Stimulated activated CD8-positive, alpha-beta memory T cell treated with anti-CD3 and anti-CD28 coated beads, Interleukin-4, amount 100 ng/mL, for 1 hour (primary cell): ENCODE results near the gene MAN2A1.
"Not testable (repeated sequence)": the region's sequence is repeated elsewhere in the genome, so short reads cannot be mapped to it uniquely, and the experiment has no call there.

Experiments used
- DNase-seq, 2 donors: peaks; one replicate each; pipeline ENCODE4 v3.0.0-alpha.2; 2020; ENCODE audit warnings: low read depth in 2 of 2, low spot score in 1 of 2

MAN2A1 gene

DNA sequence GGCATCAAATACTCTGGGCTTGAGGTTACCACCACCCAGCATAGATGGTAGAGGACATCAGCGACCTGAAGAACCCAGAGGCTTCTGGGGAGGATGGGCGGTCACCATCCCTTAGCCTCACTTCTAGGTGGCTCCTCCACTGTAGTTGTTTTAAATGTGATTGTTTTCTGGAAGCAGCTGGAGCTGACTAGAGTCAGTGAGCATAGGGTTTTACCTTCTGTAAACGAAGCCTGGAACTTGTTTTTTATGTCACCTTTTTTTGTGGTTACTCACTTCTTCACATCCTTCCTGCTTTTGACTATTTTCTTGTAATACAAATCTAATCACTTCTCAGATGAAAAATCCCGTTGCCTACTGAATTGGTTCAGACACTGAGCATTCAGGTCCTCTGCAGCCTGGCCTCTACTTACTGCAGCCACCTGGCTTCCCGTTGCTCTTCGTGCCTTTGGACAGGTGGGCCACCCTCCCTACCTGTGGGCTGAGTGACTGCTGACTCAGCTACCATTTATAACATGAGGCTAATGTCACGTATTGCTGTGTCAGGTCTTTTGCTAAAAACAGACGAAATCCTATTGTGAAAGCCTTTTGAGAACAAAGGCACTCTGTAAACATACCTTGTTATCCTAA lies 167.8 kb downstream of the MAN2A1 start:
- DNase-seq = no peak

DNA sequence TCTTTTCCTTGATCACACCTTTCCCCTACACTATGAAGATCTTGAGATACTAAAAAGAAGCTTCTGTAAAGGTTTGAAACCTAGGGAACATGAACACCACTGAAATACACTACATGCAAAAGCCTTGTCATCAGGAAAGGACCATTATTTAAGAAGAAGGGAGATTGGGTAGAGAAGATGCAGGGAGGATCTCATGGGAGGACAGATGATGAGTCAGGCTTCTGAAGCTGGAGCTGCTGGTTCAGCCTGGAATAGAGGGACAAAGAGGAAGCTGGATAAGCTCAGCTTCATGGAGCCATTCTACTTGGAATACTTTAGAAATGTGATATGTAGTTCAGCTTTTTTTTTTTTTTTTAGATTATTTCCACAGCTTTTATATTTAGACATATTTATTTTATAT lies 169.8 kb downstream of the MAN2A1 start:
- no peak for DNase-seq

DNA sequence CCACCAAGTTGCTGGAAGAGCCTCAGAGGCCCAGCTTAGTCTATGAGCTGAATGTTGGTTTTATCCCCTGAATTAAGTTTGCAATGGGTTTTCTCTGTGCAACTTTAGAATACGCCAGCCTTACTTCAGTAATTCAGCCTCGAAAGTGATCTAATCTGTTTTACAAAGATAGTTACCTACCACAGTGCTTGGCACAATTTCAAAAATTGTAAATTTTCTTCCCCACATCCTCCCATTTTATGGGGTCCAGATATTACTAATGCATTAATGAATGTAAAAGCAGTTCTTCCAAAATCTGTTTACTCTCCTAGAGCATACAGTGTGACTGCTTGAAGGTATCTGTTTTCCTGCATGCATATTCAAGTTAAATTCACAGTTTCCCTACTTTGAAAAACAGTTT lies 172.6 kb downstream of the MAN2A1 start:
- DNase-seq = no peak

DNA sequence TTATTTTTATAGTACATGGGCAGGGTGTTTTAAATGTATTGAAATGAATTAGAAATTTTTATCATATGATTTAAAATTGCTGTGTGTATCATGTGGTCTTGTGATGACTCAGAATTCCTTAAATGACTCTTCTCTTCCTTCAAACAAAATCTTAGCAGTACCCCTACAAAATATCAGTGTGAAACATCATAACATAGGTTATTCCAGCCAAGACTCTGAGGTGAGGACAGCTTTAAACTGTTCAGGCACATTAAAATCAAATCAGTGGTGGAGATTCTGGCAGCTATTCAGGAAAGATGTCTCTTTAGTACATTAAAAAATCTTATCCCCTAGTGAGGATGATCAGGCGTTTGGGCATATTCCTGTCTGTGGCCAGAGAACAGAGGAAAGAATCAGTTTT lies 174.0 kb downstream of the MAN2A1 start:
- no peak for DNase-seq

DNA sequence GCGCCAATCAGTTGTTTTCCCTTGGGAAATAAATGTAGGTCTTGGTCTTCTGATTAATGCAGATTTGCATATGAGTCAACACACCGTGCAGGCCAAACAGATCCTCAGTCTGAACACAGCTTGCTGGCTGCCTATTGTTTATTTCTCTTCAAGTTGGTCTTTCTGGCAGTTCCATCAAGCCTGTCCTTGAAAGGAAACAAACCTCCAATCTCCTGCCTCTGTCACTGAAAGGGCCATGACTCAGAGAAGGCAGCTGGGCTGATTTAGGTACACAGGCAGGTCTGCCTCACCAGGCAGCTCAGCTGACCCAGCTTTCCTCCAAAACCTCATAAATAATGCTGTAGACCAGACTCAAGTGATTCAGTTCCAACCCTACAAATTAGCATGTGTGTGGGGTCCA lies 175.9 kb downstream of the MAN2A1 start:
- no peak for DNase-seq

DNA sequence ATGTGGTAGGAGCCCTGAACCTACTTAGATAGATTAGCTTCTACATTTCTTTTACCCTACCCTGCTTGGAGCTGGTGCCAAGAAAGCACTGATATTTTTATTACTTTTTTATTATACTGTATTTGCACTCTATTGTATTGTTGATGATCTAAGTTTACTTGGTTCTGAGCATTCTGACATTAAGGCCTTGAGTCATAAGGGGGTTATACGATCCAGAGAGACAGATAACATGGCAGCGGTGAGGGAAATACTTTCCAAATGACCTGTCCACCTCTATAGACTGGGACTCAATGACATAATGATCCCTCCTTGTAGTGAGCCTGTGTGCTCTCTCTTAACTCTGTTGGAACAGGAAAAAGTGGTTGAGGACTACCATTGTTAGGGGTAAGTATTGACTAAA lies 176.3 kb downstream of the MAN2A1 start:
- DNase-seq = no peak

DNA sequence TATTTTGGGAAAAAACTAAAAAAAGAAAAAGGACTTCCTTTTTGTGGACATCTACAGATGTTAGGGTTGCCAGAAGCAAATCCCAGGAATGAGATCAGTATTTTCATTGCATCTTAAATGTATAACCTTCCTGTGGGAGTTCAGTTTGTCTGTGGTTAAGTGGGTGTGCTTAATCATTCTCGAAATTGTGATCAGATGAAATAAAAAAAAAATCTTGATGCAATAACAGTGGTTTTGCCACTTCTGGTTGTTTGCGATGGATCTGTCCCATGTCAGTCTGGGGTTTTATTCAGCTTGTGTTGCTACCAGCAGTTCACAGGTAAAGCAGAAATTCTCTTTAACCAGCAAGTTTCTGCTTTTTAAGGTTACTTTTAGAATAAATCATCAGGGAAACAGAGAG lies 179.0 kb downstream of the MAN2A1 start:
- no peak for DNase-seq

DNA sequence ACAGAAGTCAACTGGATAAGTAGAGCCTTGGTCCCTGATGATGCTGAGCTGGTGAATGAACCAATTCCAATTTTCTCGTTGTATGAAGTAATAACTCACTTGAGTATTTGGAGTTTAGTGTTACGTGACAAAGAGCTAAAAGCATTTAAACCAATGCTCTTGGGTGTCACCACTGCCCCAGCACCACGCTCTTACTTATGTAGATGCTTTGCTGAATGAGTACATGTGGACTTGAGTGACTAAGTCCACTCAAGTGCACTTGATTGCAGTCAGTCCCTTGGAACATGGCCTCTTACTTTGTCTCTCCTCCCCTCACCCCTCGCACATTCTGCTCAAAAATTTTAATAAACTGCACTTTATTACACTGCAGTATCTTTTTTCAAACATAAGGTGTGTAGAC lies 184.0 kb downstream of the MAN2A1 start:
- DNase-seq = no peak

DNA sequence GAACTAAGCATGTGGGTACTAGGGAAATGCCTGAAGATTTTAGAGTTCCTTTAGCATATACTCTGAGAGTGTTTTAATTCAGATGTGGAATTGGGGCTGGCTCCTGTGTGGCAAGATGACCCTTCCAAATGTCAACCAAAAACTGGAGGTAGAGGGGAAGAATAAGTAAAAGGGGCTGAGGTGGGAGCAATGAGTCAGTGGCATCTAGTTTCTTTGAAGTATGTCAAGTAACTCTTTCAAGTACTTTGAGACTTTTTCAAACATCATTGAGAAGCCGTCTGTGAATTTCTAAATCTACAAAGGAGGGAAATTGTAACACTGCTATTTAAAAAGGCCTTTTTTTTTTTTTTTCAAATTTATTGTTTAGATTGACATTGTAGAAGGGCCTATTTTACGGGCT lies 184.4 kb downstream of the MAN2A1 start:
- no peak for DNase-seq

DNA sequence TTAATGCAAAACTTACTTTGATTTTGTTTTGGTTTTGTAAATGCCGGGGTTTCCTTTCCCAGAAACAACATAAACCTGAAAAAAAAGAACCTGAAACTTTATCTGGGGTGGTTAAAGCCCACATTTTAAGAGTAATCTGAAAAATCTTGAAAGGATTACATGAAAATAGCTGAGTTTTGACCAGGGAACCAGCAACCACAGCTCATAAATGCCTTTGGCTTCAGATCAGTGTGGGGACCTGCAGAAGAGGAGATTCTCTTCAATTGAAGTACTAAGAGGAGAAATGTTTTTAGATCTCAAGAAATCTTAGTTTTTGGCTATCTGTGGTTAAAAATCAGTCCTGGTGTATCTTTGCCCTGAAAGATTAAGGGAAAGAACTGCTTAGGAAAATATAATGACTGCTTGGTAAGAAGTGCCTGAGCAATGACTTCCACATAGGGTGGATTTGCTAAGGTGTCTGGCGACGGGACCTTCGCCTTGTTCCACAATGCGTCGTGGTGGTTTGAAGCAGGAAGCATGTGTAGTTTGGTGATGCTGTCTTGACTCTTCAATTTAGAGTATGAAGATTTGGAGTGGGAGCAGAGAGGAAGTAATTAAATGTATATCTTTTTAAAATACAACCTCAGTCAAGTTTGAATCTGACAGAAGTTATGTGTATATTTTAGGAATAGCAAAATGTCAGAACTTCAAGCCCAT lies 186.5 kb downstream of the MAN2A1 start:
- no peak for DNase-seq

DNA sequence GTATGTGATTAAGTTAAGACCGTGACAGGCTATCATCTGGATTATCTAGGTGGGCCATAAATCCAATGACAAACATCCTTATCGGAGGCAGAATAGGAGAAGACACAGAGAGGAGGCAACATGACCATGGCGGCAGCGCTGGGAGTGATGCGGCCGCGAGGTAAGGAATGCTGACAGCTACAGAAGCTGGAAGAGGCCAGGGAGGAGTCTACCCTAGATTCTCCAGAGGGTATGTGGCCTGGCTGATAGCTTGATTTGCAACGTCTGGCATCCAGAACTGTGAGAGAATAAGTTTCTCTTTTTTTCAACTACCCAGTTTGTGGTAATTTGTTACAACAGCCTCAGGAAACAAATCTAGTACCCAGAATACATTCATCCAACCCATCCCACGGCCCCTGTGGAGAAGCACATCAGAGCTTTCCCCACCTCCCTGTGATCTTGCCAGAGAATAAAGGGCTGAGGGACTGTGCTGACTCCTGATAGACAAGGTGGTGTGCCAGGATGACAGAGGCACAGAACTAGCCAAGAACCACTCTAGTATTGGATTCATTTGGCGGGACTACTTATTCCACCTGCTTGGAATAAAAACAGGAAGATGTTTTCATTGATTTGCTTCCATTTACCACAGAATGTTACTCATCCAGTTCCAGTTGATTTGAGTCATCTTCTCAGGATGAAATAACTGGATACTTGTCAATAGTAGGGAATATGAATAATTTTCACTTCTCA lies 187.4 kb downstream of the MAN2A1 start:
- no peak for DNase-seq

DNA sequence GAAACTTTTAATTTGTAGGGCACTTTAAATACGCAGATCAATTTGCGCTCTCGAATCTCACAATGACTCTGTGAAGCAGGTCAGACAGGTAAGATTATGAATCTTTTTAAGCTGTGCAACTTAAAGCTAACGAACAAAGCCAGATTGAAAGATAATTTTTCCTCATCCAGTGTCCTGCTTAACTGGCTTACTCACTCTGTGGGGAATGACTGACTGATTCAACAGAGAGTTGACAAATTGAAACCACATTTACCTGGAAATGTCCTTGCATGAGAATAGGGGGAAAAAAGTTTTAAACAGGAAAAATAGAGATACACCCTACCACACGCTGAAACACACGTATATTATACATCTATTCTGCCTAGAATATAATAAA lies 187.9 kb downstream of the MAN2A1 start:
- DNase-seq = no peak

DNA sequence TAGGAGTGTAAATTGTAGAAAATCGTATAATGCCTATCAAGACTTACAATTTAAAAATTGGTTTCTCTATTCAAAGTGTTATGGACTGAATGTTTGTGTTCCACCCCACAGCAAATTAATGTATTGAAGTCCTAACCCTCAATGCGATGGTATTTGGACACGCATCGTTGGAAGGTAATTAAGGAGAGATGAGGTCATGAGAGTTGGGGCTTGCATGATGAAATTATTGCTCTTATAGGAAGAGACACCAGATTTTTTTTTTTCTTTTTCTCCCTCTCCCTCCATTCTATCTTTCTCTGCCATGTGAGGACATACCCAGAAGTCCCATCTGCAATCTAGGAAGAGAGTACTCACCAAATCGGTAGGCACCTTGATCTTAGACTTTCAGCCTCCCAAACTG lies 189.2 kb downstream of the MAN2A1 start:
- DNase-seq = no peak

DNA sequence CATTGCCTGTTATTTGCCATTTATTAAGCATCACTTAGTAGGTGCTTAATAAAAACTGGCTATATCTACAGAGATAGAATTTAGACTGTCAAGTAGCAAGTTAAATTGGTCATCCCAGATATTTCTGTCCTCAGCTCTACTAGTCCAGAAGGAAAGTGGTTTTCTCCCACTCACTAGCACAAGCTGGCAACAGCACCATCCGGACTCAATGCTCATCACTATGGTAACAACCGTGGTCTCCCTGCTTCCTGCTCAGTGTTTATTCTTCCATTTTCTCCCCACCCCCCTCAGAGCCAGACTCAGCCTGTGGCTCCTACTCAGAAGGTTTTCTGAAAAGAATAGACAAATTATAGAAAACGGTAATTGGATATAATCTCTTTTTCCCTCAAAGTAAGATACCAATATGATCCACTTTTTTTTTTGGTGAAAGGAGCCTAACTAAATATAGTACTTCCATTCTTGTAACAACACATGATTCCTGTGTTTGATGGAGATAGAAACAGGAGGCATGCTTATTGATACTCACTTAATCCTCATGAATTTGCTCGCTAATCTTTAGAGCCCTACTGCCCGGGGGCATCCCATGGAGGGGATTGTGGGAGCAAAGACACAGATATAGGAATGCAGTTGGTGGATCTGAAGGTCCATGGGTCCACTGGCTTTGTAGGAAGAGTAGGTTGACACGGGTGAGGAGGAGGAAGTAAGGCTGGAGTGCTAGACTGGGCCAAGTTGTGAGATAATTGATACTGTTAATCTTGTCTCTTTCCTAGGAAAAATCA lies 191.4 kb downstream of the MAN2A1 start:
- no peak for DNase-seq

DNA sequence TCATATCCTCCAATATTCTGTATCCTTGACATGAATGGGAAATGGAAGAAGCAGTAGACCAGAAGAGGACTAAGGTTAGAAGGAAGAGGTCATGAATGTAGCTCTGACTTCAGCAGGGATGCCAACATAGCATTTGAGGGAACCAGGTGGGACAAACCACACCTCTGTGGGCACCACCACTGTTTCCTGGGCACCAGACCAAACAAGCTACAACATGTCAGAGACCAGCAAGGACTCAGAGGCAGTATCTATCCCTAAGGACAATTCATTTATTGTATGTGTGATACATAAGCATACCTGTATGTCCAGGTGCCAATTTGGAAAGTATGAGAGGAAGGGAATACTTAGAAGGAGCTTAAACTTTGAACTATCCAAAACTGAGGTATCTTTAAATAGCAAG lies 192.8 kb downstream of the MAN2A1 start:
- DNase-seq = no peak

DNA sequence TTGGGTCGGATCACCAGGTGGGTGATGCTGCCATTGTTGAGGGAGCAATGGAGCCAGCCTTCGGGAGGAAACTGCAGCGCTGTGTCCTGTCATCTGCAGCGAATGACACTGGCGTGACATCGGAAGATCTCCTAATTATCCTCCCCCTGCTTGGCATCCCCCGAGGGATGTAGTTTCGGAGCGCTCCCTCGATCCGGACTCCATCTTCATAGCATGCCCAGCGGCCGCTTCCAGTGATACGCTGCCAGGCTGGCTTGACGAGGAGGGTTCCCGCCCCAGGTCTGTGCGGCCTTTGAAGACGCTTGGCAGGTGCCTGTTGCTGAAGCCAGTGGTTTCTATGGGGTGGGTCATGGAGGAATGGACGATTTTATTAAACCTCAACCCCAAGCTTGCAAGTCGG lies 194.9 kb downstream of the MAN2A1 start:
- DNase-seq = no peak

DNA sequence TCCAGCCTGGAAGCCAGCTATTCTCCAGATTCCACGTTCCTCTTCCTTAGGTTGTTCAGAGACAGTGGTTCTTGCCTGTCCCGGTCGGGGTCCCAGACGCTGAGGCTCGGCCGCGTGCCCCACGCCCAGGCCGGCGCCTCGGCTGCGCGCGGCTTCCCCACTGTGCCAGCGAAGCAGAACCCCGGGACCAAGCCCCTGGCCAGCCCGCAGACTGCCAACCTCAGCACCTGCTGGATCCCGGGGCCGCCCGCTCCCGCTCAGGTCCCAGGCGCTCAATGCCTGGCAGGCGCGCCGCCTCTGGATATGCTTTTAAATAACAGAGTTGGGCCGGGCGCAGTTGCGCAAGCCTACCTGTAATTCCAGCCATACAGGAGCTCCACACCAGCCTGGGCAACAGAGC lies 195.5 kb downstream of the MAN2A1 start:
- no peak for DNase-seq

DNA sequence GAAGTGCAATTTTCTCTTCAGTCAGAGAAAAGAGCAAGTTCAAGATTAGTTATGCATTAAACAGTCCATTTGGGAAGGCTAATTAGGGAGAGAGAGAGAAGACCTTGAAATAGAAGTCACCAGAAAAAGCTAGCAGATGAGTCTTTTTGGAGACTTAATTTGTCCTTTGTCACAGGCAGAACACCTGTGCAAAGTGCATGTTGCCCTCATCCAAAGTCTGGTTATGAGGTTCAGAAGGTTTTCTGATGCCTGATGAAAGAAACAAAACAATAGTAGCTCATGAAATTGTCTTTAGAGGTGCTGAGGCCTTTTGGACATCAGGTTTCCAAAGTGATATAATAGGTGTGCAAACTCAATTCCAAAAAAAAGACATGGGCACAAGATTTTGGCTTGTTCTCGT lies 199.3 kb downstream of the MAN2A1 start:
- no peak for DNase-seq

DNA sequence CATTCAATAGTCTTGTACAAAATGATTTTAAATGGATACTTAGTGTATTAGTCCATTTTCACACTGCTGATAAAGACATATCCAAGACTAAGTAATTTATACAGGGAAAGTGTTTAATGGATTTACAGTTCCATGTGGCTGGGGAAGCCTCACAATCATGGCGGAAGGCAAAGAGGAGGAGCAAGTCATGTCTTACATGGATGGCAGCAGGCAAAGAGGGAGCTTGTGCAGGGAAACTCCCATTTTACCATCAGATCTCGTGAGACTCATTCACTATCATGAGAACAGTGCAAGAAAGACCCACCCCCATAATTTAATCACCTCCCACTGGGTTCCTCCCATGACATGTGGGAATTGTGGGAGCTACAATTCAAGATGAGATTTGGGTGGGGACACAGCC lies 203.5 kb downstream of the MAN2A1 start:
- DNase-seq = not testable (repeated sequence)

DNA sequence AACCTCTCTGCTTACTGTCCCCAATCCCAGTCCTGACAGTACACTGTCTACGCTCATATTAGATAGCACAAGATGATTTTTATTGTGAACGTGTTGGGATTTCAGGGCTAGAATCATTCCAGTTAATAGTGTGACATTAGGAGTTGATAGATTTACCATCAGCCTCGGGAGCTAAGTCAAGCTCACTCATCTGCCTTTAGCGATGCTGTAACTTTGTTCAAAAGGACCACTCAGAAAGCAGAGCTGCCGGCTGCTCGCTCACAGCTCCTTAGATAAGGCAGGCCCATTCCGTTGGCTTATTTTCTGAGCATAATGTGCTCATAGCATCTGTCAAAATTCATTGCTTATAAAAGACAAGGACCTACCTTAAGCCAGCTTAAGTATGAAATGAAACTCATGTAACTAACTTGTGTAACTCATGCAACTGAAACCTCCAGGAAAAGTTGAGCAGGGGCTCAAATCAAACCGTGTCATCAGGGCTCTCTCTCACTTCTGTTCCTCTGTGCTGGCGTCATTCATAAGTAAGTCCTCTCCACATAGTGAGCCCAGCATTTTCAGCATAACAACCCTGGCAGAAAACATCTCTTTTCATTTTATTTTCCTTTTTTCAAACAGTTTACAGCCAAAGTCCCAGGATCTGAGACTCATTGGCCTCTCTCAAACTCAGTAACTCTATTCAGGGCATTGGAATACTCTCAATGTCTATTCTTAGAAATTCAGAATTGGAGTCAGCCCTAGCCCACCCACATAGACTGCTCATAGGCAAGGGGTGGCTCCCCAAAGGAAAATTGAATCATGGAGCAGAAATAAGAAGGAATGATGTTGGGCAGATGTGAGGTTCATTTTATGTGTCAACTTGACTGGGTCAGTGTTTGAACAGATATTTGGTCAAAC lies 208.8 kb downstream of the MAN2A1 start:
- no peak for DNase-seq

DNA sequence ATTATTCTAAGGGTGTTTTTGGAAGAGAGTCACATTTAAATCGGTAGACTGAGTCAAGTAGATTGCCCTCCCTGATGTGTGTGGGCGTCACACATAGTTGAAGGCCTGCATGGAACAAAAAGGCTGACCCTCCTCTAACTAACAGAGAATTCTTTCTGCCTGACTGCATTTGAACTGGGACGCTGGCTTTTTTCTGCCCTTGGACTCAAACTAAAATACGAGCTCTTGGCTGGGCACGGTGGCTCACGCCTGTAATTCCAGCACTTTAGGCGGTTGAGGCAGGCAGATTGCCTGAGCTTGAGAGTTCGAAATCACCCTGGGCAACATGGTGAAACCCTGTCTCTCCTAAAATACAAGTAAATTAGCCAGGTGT lies 209.4 kb downstream of the MAN2A1 start:
- DNase-seq = no peak
